Measurements from ENCODE around the gene MAD2L1BP. TPM values are rescaled to one million over a fixed set of nuclear protein-coding genes. Genes with fewer than 3 reads are reported as not detected.

Gene MAD2L1BP, protein sequence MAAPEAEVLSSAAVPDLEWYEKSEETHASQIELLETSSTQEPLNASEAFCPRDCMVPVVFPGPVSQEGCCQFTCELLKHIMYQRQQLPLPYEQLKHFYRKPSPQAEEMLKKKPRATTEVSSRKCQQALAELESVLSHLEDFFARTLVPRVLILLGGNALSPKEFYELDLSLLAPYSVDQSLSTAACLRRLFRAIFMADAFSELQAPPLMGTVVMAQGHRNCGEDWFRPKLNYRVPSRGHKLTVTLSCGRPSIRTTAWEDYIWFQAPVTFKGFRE
- polyA plus RNA-seq (2012; rRNA removed) = 30.9 and 42.2 TPM in 2 replicates
- polyA plus RNA-seq (2012; cell fraction: cytosol; rRNA removed) = 28.5 and 34.8 TPM in 2 replicates
- polyA plus RNA-seq (2012; cell fraction: nucleus; rRNA removed) = 30.3 and 35.5 TPM in 2 replicates

DNA sequence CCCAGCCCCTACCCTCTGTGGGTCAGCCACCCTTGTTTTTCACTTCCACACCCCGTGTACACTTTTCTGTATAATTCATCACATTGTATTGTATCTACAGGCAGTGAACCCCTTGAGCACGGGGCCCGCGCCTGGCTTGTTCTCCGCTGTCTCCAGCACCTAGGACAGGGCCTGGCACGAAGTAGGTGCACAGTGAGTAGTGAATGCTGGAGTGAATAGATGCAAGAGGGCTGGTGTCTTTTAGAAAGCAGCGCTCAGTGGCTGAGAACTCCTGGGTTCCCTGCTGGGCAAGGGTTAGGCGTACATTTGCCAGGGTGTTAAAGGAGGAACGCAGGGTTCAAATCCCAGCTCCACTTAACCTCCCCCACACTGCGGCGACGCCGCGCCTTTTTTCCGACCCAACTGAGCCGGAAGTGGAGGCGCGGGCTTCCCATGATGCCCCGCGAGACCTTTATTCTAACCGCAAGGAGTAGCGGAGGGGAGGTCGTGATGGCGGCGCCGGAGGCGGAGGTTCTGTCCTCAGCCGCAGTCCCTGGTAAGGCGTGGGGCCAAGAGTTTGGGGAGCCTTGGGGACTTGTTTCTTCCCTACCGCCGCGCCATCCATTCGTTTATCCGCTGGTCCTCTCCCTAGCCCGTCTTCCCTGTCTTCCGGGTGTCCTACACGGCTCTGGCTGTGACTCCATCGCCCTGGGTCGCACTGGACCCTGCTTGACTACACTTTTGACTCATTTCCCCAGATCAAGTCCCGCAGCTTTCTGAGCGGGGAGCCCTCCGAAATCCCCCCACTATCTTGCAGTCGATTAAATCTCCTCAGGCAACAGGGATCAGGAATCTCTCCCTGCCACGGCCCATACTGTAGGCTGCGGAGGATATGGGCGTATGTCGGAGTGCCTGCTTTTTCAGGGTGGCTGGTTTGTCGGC is at the start of gene MAD2L1BP:
MAD2L1BP (plus strand) TSS at position 454 of the 921 bp plus-strand sequence; CDS start at position 490, 36 bp downstream.
- peak within 1 kb of the TSS; percentile 92 for H2AFZ ChIP-seq (ENCODE audit: low read depth)
- H3K9ac ChIP-seq = peak within 1 kb of the TSS; percentile 83
- H4K20me1 ChIP-seq (ENCODE audit: insufficient read depth) = 0 out of 2 replicates have a peak, but pooled peaks cover 6% of the 10 kb centered on the region
- WGBS (ENCODE audit: low lambda C conversion rate) = 15% methylated on average over 38 of the region's 48 CpGs
- H3K4me2 ChIP-seq = peak within 1 kb of the TSS; percentile 87
- POLR2A ChIA-PET = interaction anchor here (0.7 to 1.8 kb wide), 6 partner anchors 9 to 612 kb away, joined by 3 to 7 read pairs (median 4); partner anchors contain the start of gene RSPH9
- peak within 1 kb of the TSS; percentile 70 to 79 for H3K4me3 ChIP-seq (ENCODE audit: low read depth in 2 of 2, low read length in 1 of 2)
- peaks cover 10% of the 10 kb centered on the region for H3F3A ChIP-seq (replicated peaks; ENCODE audit: insufficient read depth)
- H3K9me3 ChIP-seq = no peaks in the 10 kb centered on the region
- H3K36me3 ChIP-seq (replicated peaks in 1 of 2; ENCODE audit: control insufficient read depth in 1 of 2, insufficient read depth in 2 of 2, low read length in 1 of 2) = peaks cover 17 to 34% of the 10 kb centered on the region in 2 experiments
- CTCF ChIA-PET = interaction anchor here (1.5 to 1.9 kb wide), 3 partner anchors 13 to 32 kb away, joined by 5 to 11 read pairs (median 6); no protein-coding TSS in a partner anchor
- H3K27me3 ChIP-seq (ENCODE audit: insufficient read depth) = no peaks in the 10 kb centered on the region
- peaks cover 24 to 26% of the 10 kb centered on the region in 2 experiments; a peak in 3 of 4 replicates for H3K4me1 ChIP-seq (ENCODE audit: control insufficient read depth in 1 of 2, insufficient read depth in 2 of 2, low read depth in 1 of 2, low read length in 1 of 2)
- H3K27ac ChIP-seq (ENCODE audit: low read depth in 2 of 2, low read length in 1 of 2) = peak within 1 kb of the TSS; percentile 52 to 83; a peak in 3 of 4 replicates
- H3K79me2 ChIP-seq (ENCODE audit: insufficient read depth) = peaks cover 51% of the 10 kb centered on the region
- DNase-seq = peak; percentile 86
- H3K9me2 ChIP-seq = no peaks in the 10 kb centered on the region
- TF ChIP-seq GABPA (IDR thresholded peaks at IDR 0.05; ENCODE audit: low read depth) (peak; percentile 76), USF1 (IDR thresholded peaks at IDR 0.05; ENCODE audit: borderline replicate concordance, low read depth) (0 out of 2 replicates have a peak, but pooled peaks have one; percentile 15), TEAD4 (IDR thresholded peaks at IDR 0.05; ENCODE audit: borderline replicate concordance, insufficient read depth) (no peak), NRF1 (IDR thresholded peaks at IDR 0.05; ENCODE audit: low read depth, low read length) (no peak), REST (IDR thresholded peaks at IDR 0.05; ENCODE audit: low read depth, low read length) (peak; percentile 89; the same call in 1 of the 2 replicates), RAD21 (IDR thresholded peaks at IDR 0.05; ENCODE audit: low read length) (no peak), SMC3 (IDR thresholded peaks at IDR 0.05; ENCODE audit: low read depth, low read length) (no peak), TCF12 (IDR thresholded peaks at IDR 0.05) (peak; percentile 16; the same call in 1 of the 2 replicates), MXI1 (IDR thresholded peaks at IDR 0.05; ENCODE audit: low read depth, low read length) (peak; percentile 67), RCOR1 (IDR thresholded peaks at IDR 0.05; ENCODE audit: low read length) (peak; percentile 35; the same call in 1 of the 2 replicates), ELF1 (IDR thresholded peaks at IDR 0.05) (peak; percentile 87), FOXM1 (IDR thresholded peaks at IDR 0.05; ENCODE audit: low read depth) (no peak), RFX5 (IDR thresholded peaks at IDR 0.05; ENCODE audit: low read length) (no peak), SIN3A (IDR thresholded peaks at IDR 0.05; ENCODE audit: borderline replicate concordance, low read depth, low read length) (0 out of 2 replicates have a peak, but pooled peaks have one; percentile 55), CHD2 (IDR thresholded peaks at IDR 0.05; ENCODE audit: low read length, partially characterized antibody) (peak; percentile 87), TAF1 (IDR thresholded peaks at IDR 0.05; ENCODE audit: borderline replicate concordance, low read depth, low read length) (peak; percentile 86), POLR2AphosphoS5 (IDR thresholded peaks at IDR 0.05; ENCODE audit: low read depth, low read length) (peak; percentile 98)
- TF ChIP-seq, protein P1, sequence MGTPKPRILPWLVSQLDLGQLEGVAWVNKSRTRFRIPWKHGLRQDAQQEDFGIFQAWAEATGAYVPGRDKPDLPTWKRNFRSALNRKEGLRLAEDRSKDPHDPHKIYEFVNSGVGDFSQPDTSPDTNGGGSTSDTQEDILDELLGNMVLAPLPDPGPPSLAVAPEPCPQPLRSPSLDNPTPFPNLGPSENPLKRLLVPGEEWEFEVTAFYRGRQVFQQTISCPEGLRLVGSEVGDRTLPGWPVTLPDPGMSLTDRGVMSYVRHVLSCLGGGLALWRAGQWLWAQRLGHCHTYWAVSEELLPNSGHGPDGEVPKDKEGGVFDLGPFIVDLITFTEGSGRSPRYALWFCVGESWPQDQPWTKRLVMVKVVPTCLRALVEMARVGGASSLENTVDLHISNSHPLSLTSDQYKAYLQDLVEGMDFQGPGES (IDR thresholded peaks at IDR 0.05; ENCODE audit: low read depth, low read length) = no peak
- TF ChIP-seq, protein P2, sequence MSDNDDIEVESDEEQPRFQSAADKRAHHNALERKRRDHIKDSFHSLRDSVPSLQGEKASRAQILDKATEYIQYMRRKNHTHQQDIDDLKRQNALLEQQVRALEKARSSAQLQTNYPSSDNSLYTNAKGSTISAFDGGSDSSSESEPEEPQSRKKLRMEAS (IDR thresholded peaks at IDR 0.05; ENCODE audit: low read depth) = peak; percentile 86
- TF ChIP-seq, protein P3, sequence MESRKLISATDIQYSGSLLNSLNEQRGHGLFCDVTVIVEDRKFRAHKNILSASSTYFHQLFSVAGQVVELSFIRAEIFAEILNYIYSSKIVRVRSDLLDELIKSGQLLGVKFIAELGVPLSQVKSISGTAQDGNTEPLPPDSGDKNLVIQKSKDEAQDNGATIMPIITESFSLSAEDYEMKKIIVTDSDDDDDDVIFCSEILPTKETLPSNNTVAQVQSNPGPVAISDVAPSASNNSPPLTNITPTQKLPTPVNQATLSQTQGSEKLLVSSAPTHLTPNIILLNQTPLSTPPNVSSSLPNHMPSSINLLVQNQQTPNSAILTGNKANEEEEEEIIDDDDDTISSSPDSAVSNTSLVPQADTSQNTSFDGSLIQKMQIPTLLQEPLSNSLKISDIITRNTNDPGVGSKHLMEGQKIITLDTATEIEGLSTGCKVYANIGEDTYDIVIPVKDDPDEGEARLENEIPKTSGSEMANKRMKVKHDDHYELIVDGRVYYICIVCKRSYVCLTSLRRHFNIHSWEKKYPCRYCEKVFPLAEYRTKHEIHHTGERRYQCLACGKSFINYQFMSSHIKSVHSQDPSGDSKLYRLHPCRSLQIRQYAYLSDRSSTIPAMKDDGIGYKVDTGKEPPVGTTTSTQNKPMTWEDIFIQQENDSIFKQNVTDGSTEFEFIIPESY (IDR thresholded peaks at IDR 0.05; ENCODE audit: borderline replicate concordance, low read depth) = no peak
- TF ChIP-seq, protein P4, sequence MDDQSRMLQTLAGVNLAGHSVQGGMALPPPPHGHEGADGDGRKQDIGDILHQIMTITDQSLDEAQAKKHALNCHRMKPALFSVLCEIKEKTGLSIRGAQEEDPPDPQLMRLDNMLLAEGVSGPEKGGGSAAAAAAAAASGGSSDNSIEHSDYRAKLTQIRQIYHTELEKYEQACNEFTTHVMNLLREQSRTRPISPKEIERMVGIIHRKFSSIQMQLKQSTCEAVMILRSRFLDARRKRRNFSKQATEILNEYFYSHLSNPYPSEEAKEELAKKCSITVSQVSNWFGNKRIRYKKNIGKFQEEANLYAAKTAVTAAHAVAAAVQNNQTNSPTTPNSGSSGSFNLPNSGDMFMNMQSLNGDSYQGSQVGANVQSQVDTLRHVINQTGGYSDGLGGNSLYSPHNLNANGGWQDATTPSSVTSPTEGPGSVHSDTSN (IDR thresholded peaks at IDR 0.05) = 0 out of 2 replicates have a peak, but pooled peaks have one; percentile 8

Data from SK-N-SH (cell line).